ENCODE results near the gene MPI. TPM values are rescaled to one million over a fixed set of nuclear protein-coding genes. Genes with fewer than 3 reads are reported as not detected.
"Not testable (repeated sequence)": the region's sequence is repeated elsewhere in the genome, so short reads cannot be mapped to it uniquely, and the experiment has no call there.

Gene MPI
- total RNA-seq, 2 donors from 2014 or later: 45.6 to 65.5 TPM

GRCh38 chr15:74917676-74918075, 27.8 kb downstream of the MPI start:
- Histone ChIP-seq H3K9me3 (no peaks in the 10 kb centered on the region), H3K36me3 (peaks cover 26% of the 10 kb centered on the region), H3K27me3 (replicated peaks; ENCODE audit: insufficient read depth) (no peaks in the 10 kb centered on the region), H3K27ac (no peak overlapping the region), H3K4me1 (ENCODE audit: control insufficient read depth in 1 of 2, low read depth in 2 of 2) (no peaks in the 10 kb centered on the region), H3K4me3 (no peak overlapping the region)
- DNase-seq (ENCODE audit: low spot score): no peak
- no peak for ATAC-seq (ENCODE audit: insufficient number of reproducible peaks, low FRiP score, low read depth)
- TF ChIP-seq CTCF (IDR thresholded peaks at IDR 0.05): no peak

GRCh38 chr15:74920456-74920855, 30.6 kb downstream of the MPI start:
- TF ChIP-seq CTCF (IDR thresholded peaks at IDR 0.05): no peak
- no peaks in the 10 kb centered on the region for H3K4me1 ChIP-seq (ENCODE audit: control insufficient read depth in 1 of 2, low read depth in 2 of 2)
- H3K9me3 ChIP-seq: no peaks in the 10 kb centered on the region
- no peaks in the 10 kb centered on the region for H3K27me3 ChIP-seq (replicated peaks; ENCODE audit: insufficient read depth)
- ATAC-seq (ENCODE audit: insufficient number of reproducible peaks, low FRiP score, low read depth) (no peak), DNase-seq (ENCODE audit: low spot score) (no peak)
- peaks cover 37% of the 10 kb centered on the region for H3K36me3 ChIP-seq
- H3K4me3 ChIP-seq: no peak overlapping the region
- H3K27ac ChIP-seq: no peak overlapping the region

- H3K4me1 ChIP-seq (ENCODE audit: control insufficient read depth in 1 of 2, low read depth in 2 of 2): no peaks in the 10 kb centered on the region
- TF ChIP-seq CTCF (IDR thresholded peaks at IDR 0.05): no peak
- ATAC-seq (ENCODE audit: insufficient number of reproducible peaks, low FRiP score, low read depth): no peak
- H3K27me3 ChIP-seq (replicated peaks; ENCODE audit: insufficient read depth): no peaks in the 10 kb centered on the region
- H3K27ac ChIP-seq: no peak overlapping the region
- H3K36me3 ChIP-seq: peaks cover 31% of the 10 kb centered on the region
- DNase-seq (ENCODE audit: low spot score): no peak
- H3K9me3 ChIP-seq: no peaks in the 10 kb centered on the region
- no peak overlapping the region for H3K4me3 ChIP-seq
These were observed 34.7 kb downstream of the MPI start for GRCh38 chr15:74924525-74924924.

GRCh38 chr15:74928771-74929198, 38.9 kb downstream of the MPI start:
- no peak for ATAC-seq (ENCODE audit: insufficient number of reproducible peaks, low FRiP score, low read depth)
- Histone ChIP-seq H3K27ac (no peak overlapping the region), H3K9me3 (no peaks in the 10 kb centered on the region), H3K36me3 (peaks cover 11% of the 10 kb centered on the region), H3K4me1 (ENCODE audit: control insufficient read depth in 1 of 2, low read depth in 2 of 2) (no peaks in the 10 kb centered on the region), H3K27me3 (replicated peaks; ENCODE audit: insufficient read depth) (no peaks in the 10 kb centered on the region), H3K4me3 (no peak overlapping the region)
- DNase-seq (ENCODE audit: low spot score): no peak
- no peak for TF ChIP-seq CTCF (IDR thresholded peaks at IDR 0.05)

- no peaks in the 10 kb centered on the region for H3K27me3 ChIP-seq (replicated peaks; ENCODE audit: insufficient read depth)
- TF ChIP-seq CTCF (IDR thresholded peaks at IDR 0.05): no peak
- peaks cover 0 to 16% of the 10 kb centered on the region in 2 donors for H3K4me1 ChIP-seq (ENCODE audit: control insufficient read depth in 1 of 2, low read depth in 2 of 2)
- H3K36me3 ChIP-seq: peaks cover 9% of the 10 kb centered on the region
- DNase-seq (ENCODE audit: low spot score): no peak
- no peak for ATAC-seq (ENCODE audit: insufficient number of reproducible peaks, low FRiP score, low read depth)
- no peak overlapping the region for H3K4me3 ChIP-seq
- no peaks in the 10 kb centered on the region for H3K9me3 ChIP-seq
- no peak overlapping the region for H3K27ac ChIP-seq
These were observed 43.7 kb downstream of the MPI start for GRCh38 chr15:74933573-74933972.

GRCh38 chr15:74935193-74935592, 45.4 kb downstream of the MPI start:
- not testable (repeated sequence) for H3K4me3 ChIP-seq; DNase-seq (ENCODE audit: low spot score); ATAC-seq (ENCODE audit: insufficient number of reproducible peaks, low FRiP score, low read depth); H3K27ac ChIP-seq; H3K9me3 ChIP-seq; H3K27me3 ChIP-seq (replicated peaks; ENCODE audit: insufficient read depth); H3K36me3 ChIP-seq
- H3K4me1 ChIP-seq (ENCODE audit: control insufficient read depth in 1 of 2, low read depth in 2 of 2): peaks cover 0 to 16% of the 10 kb centered on the region in 2 donors
